Middle frontal gyrus (tissue), 1 donor: Measurements from ENCODE around the gene RHBDF1.

ENCODE experiments used
- DNase-seq: peaks from one replicate; pipeline ENCODE4 v3.0.0-alpha.2; 2015; ENCODE audit warnings: low spot score; ENCODE audit errors: extremely low spot score

RHBDF1 gene

GRCh38 chr16:74747-75334 is 2.4 kb upstream of the RHBDF1 start:
- DNase-seq = no peak

- no peak for DNase-seq
Observed at GRCh38 chr16:74051-74746, 1.8 kb upstream of the RHBDF1 start.

GRCh38 chr16:71540-72401 is 660 bp downstream of the RHBDF1 start:
- DNase-seq = no peak

- DNase-seq = no peak
Observed at GRCh38 chr16:71210-71539, 1.3 kb downstream of the RHBDF1 start.

GRCh38 chr16:69181-69580 is 3.2 kb downstream of the RHBDF1 start:
- DNase-seq = no peak

GRCh38 chr16:67884-68789 is 4.3 kb downstream of the RHBDF1 start:
- DNase-seq = no peak

- no peak for DNase-seq
Observed at GRCh38 chr16:67183-67791, 5.1 kb downstream of the RHBDF1 start.

GRCh38 chr16:66309-67182 is 5.9 kb downstream of the RHBDF1 start:
- DNase-seq = no peak

- peak; percentile 53 for DNase-seq
Observed at GRCh38 chr16:65745-66144, 6.7 kb downstream of the RHBDF1 start.

- DNase-seq = no peak
Observed at GRCh38 chr16:64914-65255, 7.5 kb downstream of the RHBDF1 start.

- no peak for DNase-seq
Observed at GRCh38 chr16:63998-64913, 8.2 kb downstream of the RHBDF1 start.

- DNase-seq = no peak
Observed at GRCh38 chr16:63466-63865, 9.0 kb downstream of the RHBDF1 start.

GRCh38 chr16:62968-63391 is 9.5 kb downstream of the RHBDF1 start:
- DNase-seq = no peak

- DNase-seq = no peak
Observed at GRCh38 chr16:62283-62967, 10.0 kb downstream of the RHBDF1 start.

GRCh38 chr16:61879-62281 is 10.6 kb downstream of the RHBDF1 start:
- no peak for DNase-seq

GRCh38 chr16:60929-61878 is 11.2 kb downstream of the RHBDF1 start:
- DNase-seq = no peak

- no peak for DNase-seq
Observed at GRCh38 chr16:60166-60565, 12.3 kb downstream of the RHBDF1 start.
